GM10266 (cell line): ENCODE measurements around the gene UNC79.

Experiments
- DNase-seq: peaks from one replicate; pipeline ENCODE4 v3.0.0; 2012; ENCODE audit errors: extremely low spot score
- CTCF ChIP-seq: IDR thresholded peaks from 2 replicates; pipeline ENCODE4 v1.5.1; 2012; ENCODE audit warnings: mild to moderate bottlenecking, low read depth; ENCODE audit not compliant: control insufficient read depth, insufficient read depth; ENCODE audit errors: missing control alignments

Gene UNC79

GRCh38 chr14:93717668-93718320 is 287.1 kb downstream of the UNC79 start:
- no peak for DNase-seq
- no peak for TF ChIP-seq CTCF

DNA sequence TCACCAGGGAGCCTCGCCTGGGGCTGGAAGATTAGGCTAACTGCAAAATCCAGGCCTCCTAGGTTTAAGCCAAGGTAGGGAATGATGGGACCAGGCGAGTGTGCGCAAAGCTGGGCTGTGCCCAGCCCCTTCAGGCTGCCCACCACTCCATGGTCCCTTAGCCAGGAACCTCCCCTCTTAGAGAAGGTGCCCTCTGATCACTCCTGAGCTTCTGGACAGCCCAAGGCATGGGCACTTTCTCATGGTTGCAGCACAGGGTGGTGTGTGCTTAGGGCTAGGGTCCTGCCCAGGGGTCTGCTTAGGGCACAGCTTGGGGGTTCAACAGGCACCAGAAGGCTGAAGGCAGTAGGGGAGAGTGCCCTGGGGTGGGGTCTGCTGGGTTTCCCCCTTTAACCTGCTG is 288.5 kb downstream of the UNC79 start:
- DNase-seq: no peak
- TF ChIP-seq CTCF: no peak

DNA sequence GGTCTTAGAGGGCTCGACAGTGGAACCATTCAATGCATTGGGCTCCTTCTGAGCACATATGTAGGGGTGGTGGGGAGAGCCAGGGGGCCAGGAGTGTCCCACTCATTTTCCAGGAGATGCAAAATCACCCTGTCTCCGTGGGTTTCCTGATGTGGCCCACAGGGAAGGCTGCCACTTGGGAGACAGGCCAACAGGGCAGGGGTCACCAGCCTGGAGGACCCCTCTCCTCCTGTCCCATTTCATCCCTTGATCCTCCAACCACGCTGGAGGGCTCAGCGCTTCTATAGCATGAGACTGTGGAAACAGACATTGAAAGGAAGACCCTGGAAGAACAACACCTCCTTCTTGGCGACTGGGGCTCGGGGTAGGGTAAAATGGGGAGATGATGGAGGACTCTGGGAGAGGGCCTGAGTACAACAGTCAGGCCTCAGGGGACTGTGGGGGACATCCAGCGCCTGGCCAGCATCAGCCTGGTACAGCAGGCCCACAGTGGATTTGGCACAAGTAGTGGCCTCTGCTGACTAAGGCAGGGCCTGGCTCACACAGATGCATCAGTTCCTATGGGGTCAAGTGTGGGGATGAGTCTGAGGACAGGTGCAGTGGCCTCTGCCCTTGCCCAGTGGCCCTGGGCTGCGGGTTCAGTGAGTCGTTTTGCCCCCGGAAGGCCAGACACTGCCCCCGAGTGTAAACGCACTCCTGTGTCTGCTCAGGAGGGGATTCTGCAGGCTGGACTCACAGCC is 289.5 kb downstream of the UNC79 start:
- no peak for TF ChIP-seq CTCF
- DNase-seq: no peak

DNA sequence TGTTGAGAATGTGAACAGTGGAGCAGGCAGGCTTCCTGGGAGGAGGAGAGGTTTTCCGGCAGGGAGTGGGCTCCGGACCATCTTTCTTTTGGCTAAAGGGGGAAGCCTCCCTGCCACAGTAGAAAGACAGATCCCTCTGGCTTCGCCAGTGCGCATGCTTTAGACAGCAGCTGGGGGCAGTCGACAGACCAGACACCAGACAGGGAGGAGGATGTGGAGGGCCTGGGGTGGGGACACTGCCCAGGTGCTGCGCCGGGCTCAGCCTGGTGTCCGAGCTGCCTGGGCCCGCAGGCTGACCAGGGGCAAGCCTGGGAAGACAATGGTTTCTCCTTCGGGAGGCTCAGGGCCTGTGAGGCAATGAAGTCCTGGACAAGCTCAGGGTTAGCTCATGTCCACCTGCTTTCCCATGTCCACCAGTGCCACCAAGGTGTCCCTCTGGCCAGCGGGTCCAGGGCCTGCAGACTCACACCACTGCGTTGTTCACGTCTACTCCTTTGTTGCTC is 290.3 kb downstream of the UNC79 start:
- TF ChIP-seq CTCF: no peak
- DNase-seq: no peak

- no peak for TF ChIP-seq CTCF
- no peak for DNase-seq
Measured at GRCh38 chr14:93723001-93723400, 292.3 kb downstream of the UNC79 start.

DNA sequence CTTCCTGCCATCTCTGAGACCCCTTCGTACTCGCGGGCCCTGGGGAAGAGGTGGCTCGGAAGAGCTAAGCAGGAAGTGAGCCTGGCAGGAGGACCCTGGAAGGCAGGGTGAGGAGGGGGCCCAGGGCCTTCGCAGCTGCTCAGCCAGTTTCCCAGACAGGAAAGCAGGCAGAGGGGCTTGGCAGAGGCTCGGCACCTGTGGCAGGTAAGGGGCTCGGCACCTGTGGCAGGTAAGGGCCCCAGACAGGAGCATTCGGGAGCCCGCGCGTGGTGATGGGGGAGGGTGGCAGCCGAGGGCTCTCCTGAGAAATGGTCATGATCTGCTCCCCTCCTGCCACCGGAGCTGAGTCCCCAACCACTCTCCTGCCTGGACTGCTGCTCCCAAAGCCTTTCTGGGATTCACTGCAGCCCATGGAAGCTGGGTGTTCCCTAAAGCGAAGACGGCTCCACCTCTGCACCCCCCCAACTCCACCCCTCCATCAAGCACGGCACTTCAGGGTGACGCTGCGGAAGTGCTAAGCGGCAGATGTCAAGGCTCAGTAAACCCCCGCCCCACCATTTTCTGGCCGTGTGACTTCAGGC is 294.4 kb downstream of the UNC79 start:
- no peak for DNase-seq
- no peak for TF ChIP-seq CTCF

DNA sequence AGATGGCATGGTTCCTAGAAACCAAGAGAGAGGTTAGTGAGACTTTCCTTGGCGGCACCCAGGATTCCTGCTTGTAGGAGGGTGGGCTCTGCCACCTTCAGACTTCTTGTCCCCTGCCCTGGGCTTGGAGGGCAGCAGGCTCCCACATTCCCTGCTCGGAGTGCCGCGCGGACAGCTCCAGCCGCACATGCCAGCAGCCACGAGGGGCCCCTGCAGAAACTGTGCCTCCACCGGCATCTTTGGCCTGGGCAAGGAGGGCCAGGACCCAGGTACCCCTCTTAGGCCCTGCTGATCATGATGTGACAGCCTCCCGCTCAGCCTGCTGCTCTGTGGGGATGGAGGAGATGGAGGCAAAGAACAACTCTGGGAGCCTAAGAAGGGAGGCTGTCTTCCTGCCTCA is 295.3 kb downstream of the UNC79 start:
- no peak for TF ChIP-seq CTCF
- no peak for DNase-seq
